Fibroblast of mammary gland (primary cell): ENCODE results near the gene POU6F2.

Experiments used
- DNase-seq: peaks from one replicate; pipeline ENCODE4 v3.0.0-alpha.2; 2010; ENCODE audit warnings: low read depth
- H3K4me3 ChIP-seq: 2 replicates; pipeline ENCODE4 v1.5.1; 2011; ENCODE audit warnings: low read depth, mild to moderate bottlenecking, low read length, moderate library complexity; ENCODE audit not compliant: control insufficient read depth
- CTCF ChIP-seq: conservative IDR thresholded peaks from 2 replicates; pipeline ENCODE4 v1.5.1; 2011; ENCODE audit warnings: low read depth, low read length, inconsistent platforms; ENCODE audit not compliant: control insufficient read depth, insufficient read depth

POU6F2 gene

GRCh38 chr7:39238234-39238869 lies 260.6 kb downstream of the POU6F2 start:
- no peak overlapping the region for H3K4me3 ChIP-seq
- no peak for TF ChIP-seq CTCF
- no peak for DNase-seq

- DNase-seq, result no peak
- no peak overlapping the region for H3K4me3 ChIP-seq
- TF ChIP-seq CTCF, result no peak
Observed at GRCh38 chr7:39240864-39241263, 263.2 kb downstream of the POU6F2 start.

- TF ChIP-seq CTCF, result no peak
- no peak for DNase-seq
- H3K4me3 ChIP-seq, result no peak overlapping the region
Observed at GRCh38 chr7:39247576-39247975, 269.9 kb downstream of the POU6F2 start.

GRCh38 chr7:39248041-39248691 lies 270.5 kb downstream of the POU6F2 start:
- DNase-seq, result no peak
- no peak for TF ChIP-seq CTCF
- no peak overlapping the region for H3K4me3 ChIP-seq

- no peak overlapping the region for H3K4me3 ChIP-seq
- no peak for TF ChIP-seq CTCF
- no peak for DNase-seq
Observed at GRCh38 chr7:39248692-39249090, 271.0 kb downstream of the POU6F2 start.

- no peak for DNase-seq
- TF ChIP-seq CTCF, result no peak
Observed at GRCh38 chr7:39249635-39250152, 272.0 kb downstream of the POU6F2 start.

More at GRCh38 chr7:39249635-39250152, 272.0 kb downstream of the POU6F2 start:
- H3K4me3 ChIP-seq, result no peak overlapping the region
